Limb (tissue), 2 donors: Measurements from ENCODE around the gene MTA3.

Experiments used
- DNase-seq, 2 donors: peaks; one replicate each; pipeline ENCODE4 v3.0.0-alpha.2; 2016; ENCODE audit errors: extremely low spot score in 2 of 2

The MTA3 gene

GRCh38 chr2:42786561-42787345 lies 218.3 kb downstream of the MTA3 start:
- no peak for DNase-seq

DNA sequence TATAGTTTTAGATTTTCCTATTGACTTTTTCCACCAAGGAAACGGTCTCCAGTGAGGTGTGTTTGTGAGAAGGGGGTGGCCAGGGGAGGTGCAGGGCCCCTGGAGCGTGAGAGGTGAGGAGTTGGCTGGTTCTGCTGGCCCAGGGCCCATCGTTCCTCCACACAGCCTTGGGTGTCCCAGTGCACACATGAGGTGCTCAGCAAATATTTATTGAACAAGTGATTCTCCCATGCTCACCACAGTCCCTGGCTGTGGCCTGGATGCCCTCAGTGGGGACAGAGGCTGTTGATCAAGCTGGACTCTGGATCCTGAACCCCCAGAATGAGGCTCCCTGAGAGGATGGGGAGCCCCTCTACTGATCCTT lies 219.0 kb downstream of the MTA3 start:
- no peak for DNase-seq

GRCh38 chr2:42787788-42788477 lies 219.5 kb downstream of the MTA3 start:
- no peak for DNase-seq

GRCh38 chr2:42788478-42788793 lies 220.0 kb downstream of the MTA3 start:
- no peak for DNase-seq

- DNase-seq = no peak
These were observed 220.4 kb downstream of the MTA3 start for GRCh38 chr2:42788882-42789281.

DNA sequence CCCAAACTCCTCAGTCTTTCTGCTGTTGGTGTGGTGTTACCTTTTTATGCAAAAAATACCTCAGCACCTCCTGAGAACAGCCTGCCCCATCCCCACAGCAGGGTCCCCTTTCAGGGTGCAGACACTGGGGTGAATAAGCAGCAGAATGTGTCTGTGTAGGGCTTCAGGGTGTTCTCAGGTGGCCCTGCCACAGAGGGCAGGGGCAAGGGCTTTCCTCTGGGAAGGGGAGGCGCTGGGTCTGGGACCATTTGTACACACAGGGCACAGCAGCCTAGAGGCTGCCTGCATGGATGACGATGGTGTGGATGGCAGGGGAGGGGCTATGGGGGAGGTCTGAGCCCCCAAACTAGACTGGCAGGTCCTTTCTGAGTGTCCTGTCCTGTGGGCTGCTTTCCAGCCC lies 221.3 kb downstream of the MTA3 start:
- no peak for DNase-seq

DNA sequence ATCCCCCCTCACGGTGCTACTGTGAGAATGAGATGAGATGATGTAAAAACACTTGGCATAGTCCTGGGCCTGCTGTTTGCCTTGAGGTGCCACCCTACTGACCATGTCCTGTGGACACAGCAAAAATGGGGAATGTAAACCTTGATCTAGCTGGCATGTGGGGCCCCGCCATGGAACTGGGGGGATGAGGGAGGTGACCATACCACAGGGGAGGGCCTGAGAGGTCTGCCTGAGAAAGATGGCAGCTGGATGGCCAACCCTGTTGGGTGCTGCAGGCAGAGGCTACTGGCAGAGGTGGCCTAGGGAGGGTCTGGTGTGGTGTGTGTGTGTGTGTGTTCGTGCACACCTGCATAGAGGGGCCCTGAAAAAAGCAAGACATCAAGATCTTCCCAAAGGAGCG lies 223.2 kb downstream of the MTA3 start:
- DNase-seq = no peak

GRCh38 chr2:42792087-42792582 lies 223.7 kb downstream of the MTA3 start:
- DNase-seq = peak in 1 of 2 donors; percentile 17

DNA sequence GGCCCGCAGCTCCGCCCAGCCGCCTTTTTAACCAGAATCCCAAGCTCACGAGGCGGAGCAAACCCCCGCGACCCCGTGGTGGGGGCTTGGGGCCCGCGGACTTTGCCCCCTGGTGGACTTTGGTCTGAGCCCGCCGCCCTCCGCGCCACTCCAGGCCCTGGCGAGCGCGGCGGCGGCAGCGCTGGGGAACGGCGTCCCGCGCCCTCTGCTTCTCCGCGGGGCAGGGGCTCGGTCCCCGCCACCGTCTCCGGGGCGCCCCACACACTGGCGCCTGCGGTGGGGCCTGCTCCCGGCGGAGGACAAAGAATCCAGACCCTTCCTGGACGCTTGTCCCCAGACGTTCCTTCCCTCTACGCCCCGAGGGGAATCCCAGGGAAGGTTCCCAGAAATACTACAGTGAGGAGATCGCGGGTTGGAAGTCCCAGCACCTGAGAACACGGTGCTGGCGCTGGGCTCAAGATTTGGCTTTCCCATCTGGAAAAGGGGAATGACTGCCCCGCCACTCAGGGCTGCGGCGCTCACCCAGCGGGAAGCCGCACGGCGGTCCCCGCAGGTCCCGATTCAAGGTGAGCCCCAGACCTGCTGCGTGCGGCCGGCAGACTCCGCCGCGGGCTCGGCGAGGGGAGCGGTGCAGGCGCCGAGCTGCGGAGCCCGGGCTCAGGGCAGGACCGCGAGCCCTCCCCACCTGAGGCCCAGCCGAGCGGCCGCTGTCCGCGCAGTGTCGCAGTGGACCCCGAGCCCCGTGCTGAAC lies 224.3 kb downstream of the MTA3 start, which contains the start of gene HAAO:
TSS of gene HAAO (minus strand) at position 1 of the 751 bp plus-strand sequence. CDS start 47 bp downstream, outside the sequence.
- DNase-seq = peak; percentile 63 to 78

DNA sequence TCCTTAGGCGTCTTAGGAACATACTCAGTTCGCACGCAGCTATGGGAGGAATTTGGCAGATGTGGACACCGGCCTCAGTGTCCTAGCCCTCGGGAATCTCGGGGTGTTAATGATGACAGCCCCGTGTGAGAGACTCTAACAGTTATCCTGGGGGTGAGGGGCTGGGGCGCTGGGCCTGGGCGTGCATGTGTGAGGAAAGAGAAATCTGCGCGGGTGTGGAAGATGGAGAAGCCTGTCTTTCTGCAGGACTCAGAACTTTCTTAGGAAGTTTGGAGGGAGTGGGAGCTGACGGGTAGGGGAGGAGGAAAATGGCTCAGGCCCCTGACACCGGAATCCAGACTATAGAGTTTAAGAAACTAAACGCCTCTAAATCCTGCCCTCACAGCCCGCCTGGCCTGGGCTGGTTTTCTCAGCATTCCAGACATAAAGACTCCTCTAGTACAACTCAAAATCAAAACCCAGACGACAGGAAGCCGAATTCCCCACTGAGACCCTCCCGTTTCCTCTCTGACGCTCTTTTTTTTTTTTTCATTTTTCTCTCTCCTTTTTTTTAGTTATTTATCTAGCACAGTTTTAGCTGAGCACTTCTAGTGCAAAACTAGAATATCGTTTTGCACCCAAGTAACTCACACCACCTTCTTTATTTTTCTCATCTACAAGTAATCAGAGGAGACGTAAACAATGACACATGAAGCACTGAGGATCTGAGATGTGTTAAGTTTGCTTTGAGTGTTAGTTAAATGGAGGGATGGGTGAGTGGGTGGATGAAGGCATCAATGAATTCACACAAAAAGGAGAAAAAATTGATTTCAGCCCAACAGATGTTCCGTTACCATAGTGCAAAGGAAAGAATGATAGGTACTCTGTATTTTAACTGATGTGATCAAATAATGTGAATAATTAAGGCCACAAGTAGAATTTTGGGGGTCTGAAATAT lies 225.2 kb downstream of the MTA3 start:
- peak; percentile 65 to 67 for DNase-seq

GRCh38 chr2:42794271-42795046 lies 226.0 kb downstream of the MTA3 start:
- no peak for DNase-seq

GRCh38 chr2:42795275-42795674 lies 226.8 kb downstream of the MTA3 start:
- no peak for DNase-seq

DNA sequence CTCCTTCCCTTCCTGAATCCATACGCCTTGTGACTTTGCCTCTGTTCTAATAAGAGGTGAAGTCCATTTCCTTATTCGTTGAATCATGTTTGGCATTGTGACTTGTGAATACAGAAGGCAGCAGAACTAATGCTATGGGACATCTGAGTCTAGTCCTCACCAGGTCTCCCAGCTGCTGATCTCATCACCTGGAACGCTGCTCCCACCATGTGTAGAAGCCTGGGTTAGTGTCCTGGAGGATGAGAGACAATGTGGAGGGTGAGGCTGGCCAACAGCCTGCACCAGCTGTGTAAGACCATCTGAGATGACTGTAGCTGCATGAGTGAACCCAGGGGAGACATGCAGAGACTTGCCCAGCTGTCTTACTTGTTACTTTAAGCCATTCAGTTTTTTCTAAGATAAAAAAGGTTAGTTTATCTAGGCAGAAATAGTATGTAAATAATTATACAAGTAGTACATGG lies 227.4 kb downstream of the MTA3 start:
- DNase-seq = peak in 1 of 2 donors; percentile 24

DNA sequence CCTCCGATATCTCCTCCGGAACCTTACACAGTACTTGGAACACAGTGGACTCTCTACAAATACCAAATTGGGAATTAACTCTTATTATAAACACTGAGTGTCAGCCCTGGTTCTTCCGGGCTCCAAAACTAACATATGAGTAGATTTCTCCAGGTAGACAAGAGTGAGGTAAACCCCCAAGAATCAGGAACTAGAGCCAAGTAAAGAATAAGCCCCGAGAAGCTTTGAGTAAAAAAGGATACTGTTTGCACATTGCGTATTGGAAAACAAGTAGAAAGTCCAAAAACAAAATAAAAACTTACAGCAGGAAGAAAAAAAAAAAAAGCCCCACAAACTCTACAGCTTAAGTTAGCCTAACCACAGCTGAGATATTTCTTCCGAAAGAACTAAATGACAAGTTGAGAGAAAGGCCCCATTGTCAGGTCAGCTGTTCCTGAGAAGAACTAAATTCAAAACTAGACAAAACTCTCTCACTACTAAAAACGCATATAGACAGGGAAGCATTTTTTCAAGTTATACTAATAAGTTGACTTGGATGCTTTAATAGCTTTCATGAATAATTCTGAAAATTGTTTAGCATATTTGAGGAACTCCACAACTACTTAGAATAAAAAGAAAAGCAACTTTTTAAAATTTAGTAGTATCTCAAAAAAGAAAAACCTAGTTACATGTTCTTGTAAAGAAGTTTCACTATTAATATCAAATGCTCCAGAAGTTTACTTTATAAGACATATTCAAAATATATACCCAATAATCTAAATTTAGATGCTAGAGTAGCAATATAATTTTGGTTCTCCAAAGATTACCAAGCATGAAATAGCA lies 228.2 kb downstream of the MTA3 start:
- no peak for DNase-seq

GRCh38 chr2:42797281-42797680 lies 228.8 kb downstream of the MTA3 start:
- no peak for DNase-seq

DNA sequence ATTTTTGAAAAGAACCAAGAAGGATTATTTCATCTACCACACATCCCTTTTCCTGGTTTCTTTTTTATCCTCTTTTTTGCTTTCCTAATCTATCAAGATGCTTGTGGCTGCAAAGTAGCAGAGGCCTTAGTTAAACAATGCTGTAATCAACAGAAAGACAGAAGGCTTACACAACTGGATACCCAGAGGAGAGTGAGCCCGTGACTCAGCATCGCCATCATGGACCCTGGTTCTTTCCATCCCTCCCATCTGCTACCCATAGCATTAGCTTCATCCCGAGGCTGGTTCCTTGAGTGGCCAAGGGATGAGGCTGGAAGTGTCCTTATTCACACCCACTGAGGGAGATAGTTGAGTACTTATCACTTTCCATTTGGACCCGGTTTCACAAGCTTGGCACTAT lies 231.4 kb downstream of the MTA3 start:
- no peak for DNase-seq

- DNase-seq = no peak
These were observed 232.1 kb downstream of the MTA3 start for GRCh38 chr2:42800461-42800962.

GRCh38 chr2:42800981-42801380 lies 232.5 kb downstream of the MTA3 start:
- no peak for DNase-seq

GRCh38 chr2:42801381-42801780 lies 232.9 kb downstream of the MTA3 start:
- DNase-seq = peak in 1 of 2 donors; percentile 40
